Mucosa of stomach (tissue), 1 donor: ENCODE results near the gene HIPK2.

Experiments used
- H3K27me3 ChIP-seq: one replicate; pipeline ENCODE4 v1.7.0; 2013; ENCODE audit warnings: mild to moderate bottlenecking, low read length; ENCODE audit not compliant: control insufficient read depth, insufficient read depth
- H3K36me3 ChIP-seq: one replicate; pipeline ENCODE4 v1.7.0; 2013; ENCODE audit warnings: low read length; ENCODE audit not compliant: control insufficient read depth, insufficient read depth
- H3K4me1 ChIP-seq: one replicate; pipeline ENCODE4 v1.7.0; 2013; ENCODE audit warnings: mild to moderate bottlenecking, low read length; ENCODE audit not compliant: control insufficient read depth, insufficient read depth
- H3K4me3 ChIP-seq: one replicate; pipeline ENCODE4 v1.7.0; 2013; ENCODE audit warnings: low read length
- H3K9ac ChIP-seq: one replicate; pipeline ENCODE4 v1.7.0; 2013; ENCODE audit warnings: mild to moderate bottlenecking, low read length, moderate library complexity
- H3K9me3 ChIP-seq: one replicate; pipeline ENCODE4 v1.7.0; 2013; ENCODE audit warnings: mild to moderate bottlenecking, low read length, moderate library complexity; ENCODE audit not compliant: control insufficient read depth
- donor health status: Pancreatic carcinoma.

The HIPK2 gene

GRCh38 chr7:139715194-139715815 is 62.5 kb downstream of the HIPK2 start:
- Histone ChIP-seq H3K4me1 (peaks cover 13% of the 10 kb centered on the region), H3K9ac (no peak overlapping the region), H3K9me3 (no peaks in the 10 kb centered on the region), H3K4me3 (no peak overlapping the region), H3K27me3 (no peaks in the 10 kb centered on the region), H3K36me3 (peaks cover 19% of the 10 kb centered on the region)

DNA sequence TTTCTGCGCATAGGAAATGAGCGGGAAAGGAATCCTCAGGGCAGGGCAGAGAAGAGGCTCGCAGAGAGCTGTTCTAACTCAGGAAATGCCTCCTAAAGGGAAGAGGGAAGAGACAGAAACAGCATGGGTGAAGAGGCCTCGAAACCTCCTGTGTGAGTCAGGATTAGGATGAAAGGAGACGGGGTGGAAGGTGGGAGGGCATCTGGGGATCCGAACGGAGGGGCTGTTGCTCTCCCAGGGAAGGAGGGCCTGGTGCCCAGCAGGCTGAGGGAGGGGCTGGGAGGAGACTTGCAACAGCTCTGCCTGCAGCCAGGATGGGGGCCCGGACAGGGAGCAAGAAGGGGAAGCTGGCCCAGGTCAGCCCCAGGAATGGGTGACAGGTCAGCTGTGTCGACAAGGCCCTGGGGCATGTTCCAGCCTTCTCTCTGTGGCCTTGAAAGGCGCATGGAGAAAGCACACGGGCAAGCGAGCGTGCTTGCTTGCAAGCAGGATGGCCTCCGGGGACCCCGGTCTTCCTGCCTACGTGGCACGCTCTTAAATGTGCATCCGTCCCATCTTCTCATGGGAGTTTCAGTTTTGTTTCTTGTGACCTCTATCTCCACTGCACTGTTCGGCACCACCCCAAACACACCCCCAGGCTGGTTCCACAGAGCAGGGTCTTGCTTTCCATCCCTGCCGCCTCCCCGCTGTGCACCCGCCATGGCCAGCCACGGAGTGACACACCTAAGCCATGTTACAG is 63.5 kb downstream of the HIPK2 start:
- H3K4me1 ChIP-seq, result peaks cover 6% of the 10 kb centered on the region
- no peak overlapping the region for H3K9ac ChIP-seq
- no peaks in the 10 kb centered on the region for H3K9me3 ChIP-seq

GRCh38 chr7:139713526-139714162 is 64.2 kb downstream of the HIPK2 start:
- Histone ChIP-seq H3K4me1 (peaks cover 6% of the 10 kb centered on the region), H3K9me3 (no peaks in the 10 kb centered on the region), H3K4me3 (no peak overlapping the region), H3K36me3 (peaks cover 19% of the 10 kb centered on the region), H3K27me3 (no peaks in the 10 kb centered on the region), H3K9ac (no peak overlapping the region)

More for the DNA sequence above, 63.5 kb downstream of the HIPK2 start:
- Histone ChIP-seq H3K36me3 (peaks cover 19% of the 10 kb centered on the region), H3K27me3 (no peaks in the 10 kb centered on the region), H3K4me3 (no peak overlapping the region)

GRCh38 chr7:139713061-139713460 is 64.7 kb downstream of the HIPK2 start:
- Histone ChIP-seq H3K9ac (no peak overlapping the region), H3K4me1 (peaks cover 6% of the 10 kb centered on the region), H3K9me3 (no peaks in the 10 kb centered on the region), H3K36me3 (peaks cover 19% of the 10 kb centered on the region), H3K27me3 (no peaks in the 10 kb centered on the region), H3K4me3 (no peak overlapping the region)

DNA sequence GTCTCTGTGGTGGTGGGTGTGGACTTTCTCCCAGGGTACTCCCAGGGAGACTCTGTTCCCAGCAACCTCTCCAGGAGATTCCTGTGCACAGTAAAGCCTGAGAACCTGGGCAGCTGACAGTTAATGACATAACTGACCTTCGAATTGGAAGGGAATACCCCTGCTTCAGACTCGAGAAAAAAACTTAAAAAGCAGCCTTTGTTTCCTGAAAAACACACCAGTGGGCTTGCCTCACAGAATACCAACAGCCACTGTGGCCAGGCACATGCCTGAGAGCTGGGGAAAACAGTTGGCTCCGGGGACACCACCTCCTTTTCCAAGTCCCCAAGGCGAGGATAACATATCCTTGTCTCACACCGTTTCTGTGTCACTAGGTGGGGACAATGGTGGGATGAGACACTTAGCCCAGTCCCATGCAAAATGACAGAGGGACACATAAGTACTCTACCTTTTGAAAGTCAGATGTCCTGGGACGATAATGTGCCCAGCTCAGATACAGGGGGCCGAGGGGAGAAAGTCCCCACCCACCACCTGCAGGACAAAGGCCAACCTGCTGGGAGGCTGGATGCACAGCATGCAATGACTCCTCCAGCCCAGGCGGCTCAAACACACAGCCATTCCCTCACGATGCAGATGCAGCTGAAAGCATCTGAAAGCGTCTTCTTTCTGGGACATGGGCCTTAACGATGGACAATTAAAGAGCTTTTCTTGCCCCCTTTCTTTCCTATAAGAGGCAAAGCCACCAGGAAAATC is 65.6 kb downstream of the HIPK2 start:
- Histone ChIP-seq H3K9ac (no peak overlapping the region), H3K4me1 (peaks cover 6% of the 10 kb centered on the region), H3K36me3 (peaks cover 19% of the 10 kb centered on the region), H3K9me3 (no peaks in the 10 kb centered on the region), H3K27me3 (no peaks in the 10 kb centered on the region), H3K4me3 (no peak overlapping the region)

- H3K36me3 ChIP-seq, result peaks cover 7% of the 10 kb centered on the region
- no peak overlapping the region for H3K4me3 ChIP-seq
- H3K27me3 ChIP-seq, result no peaks in the 10 kb centered on the region
- H3K9ac ChIP-seq, result no peak overlapping the region
- H3K4me1 ChIP-seq, result peaks cover 6% of the 10 kb centered on the region
- no peaks in the 10 kb centered on the region for H3K9me3 ChIP-seq
Measured at GRCh38 chr7:139710036-139710435, 67.8 kb downstream of the HIPK2 start.

- H3K4me1 ChIP-seq, result peaks cover 12% of the 10 kb centered on the region
- H3K4me3 ChIP-seq, result no peak overlapping the region
- H3K36me3 ChIP-seq, result peaks cover 7% of the 10 kb centered on the region
- H3K9me3 ChIP-seq, result no peaks in the 10 kb centered on the region
- H3K9ac ChIP-seq, result no peak overlapping the region
- H3K27me3 ChIP-seq, result no peaks in the 10 kb centered on the region
Measured at GRCh38 chr7:139709485-139709884, 68.3 kb downstream of the HIPK2 start.

DNA sequence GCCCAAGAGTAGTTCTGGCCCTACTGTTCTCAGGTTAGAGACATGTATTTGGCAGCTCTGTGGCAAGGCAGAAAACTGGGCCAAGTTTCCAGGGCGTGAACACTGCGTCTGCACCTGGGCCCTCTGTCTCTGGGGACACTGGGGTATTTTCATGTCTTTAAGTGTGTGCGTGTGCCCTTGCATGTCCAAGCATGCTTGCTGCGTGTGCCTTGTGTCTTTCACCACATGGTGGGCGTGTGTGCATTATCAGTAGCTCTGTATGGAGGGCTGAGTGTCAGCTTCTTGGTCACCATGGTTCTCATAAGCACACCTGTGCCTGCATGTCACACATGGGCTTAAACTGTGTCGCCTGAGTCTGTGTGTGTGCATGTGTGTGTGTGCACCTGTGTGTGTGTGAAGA is 69.3 kb downstream of the HIPK2 start:
- Histone ChIP-seq H3K4me3 (no peak overlapping the region), H3K36me3 (peaks cover 12% of the 10 kb centered on the region), H3K9me3 (no peaks in the 10 kb centered on the region), H3K4me1 (peaks cover 21% of the 10 kb centered on the region), H3K27me3 (no peaks in the 10 kb centered on the region), H3K9ac (no peak overlapping the region)

GRCh38 chr7:139706837-139707236 is 71.0 kb downstream of the HIPK2 start:
- Histone ChIP-seq H3K4me1 (peaks cover 32% of the 10 kb centered on the region), H3K9me3 (no peaks in the 10 kb centered on the region), H3K4me3 (no peak overlapping the region), H3K36me3 (peaks cover 12% of the 10 kb centered on the region), H3K9ac (no peak overlapping the region), H3K27me3 (no peaks in the 10 kb centered on the region)

DNA sequence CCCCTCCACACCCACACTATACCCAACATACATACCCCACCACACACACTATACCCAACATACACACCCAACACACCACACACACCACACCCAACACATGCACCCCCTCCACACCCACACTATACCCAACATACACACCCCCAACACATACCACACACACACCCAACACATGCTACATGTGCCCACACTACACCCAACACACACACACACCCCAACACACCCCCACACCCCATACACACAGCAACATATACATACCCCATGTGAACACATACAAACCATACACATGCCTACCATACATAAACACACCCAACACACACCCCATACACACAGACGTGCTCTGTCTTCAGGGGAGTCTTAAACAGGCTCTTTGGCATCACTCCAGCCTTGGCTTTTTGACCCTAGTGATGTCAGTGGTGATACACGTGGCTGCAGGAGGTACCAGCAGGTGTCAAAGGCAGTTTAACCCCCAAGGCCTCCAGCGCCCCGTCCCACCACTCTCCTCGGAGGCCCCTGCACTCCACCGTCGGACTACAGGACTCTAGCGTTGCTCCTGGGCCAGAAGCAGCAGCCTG is 73.4 kb downstream of the HIPK2 start:
- H3K9ac ChIP-seq, result no peak overlapping the region
- peaks cover 12% of the 10 kb centered on the region for H3K36me3 ChIP-seq
- H3K4me1 ChIP-seq, result peaks cover 31% of the 10 kb centered on the region
- no peaks in the 10 kb centered on the region for H3K9me3 ChIP-seq
- H3K4me3 ChIP-seq, result no peak overlapping the region
- no peaks in the 10 kb centered on the region for H3K27me3 ChIP-seq

DNA sequence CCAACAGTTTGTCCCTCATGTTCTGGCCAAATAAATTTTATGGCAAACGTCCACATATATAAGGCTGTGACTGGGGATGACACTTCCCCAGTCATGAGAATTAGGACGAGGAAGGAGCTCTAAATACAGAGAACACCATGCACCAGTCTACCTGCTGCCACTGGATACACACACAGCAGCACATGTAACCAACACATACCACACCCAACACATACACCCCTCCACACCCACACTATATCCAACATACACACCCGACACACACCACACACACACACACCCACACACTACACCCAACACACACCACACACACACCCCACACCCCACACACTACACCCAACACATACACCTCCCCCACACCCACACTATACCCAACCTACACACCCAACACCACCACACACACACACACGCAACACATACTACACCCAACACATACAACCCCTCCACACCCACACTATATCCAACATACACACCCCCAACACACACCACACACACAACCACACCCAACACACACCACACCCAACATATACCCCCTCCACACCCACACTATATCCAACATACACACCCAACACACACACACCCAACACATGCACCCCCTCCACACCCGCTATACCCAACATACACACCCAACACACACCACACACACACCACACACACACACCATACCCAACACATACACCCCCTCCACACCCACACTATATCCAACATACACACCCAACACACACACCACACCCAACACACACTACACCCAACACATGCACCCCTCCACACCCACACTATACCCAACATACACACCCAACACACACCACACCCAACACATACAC is 74.1 kb downstream of the HIPK2 start:
- H3K9ac ChIP-seq, result no peak overlapping the region
- H3K9me3 ChIP-seq, result no peaks in the 10 kb centered on the region
- peaks cover 12% of the 10 kb centered on the region for H3K36me3 ChIP-seq
- H3K27me3 ChIP-seq, result no peaks in the 10 kb centered on the region
- peaks cover 31% of the 10 kb centered on the region for H3K4me1 ChIP-seq
- H3K4me3 ChIP-seq, result no peak overlapping the region
